GM19239 (cell line): ENCODE measurements around the gene DCTPP1.
"Not testable (repeated sequence)": the region's sequence is repeated elsewhere in the genome, so short reads cannot be mapped to it uniquely, and the experiment has no call there.

ENCODE experiments used
- DNase-seq: peaks from one replicate; pipeline ENCODE4 v3.0.0; 2011; ENCODE audit warnings: low spot score; ENCODE audit not compliant: insufficient read length
- FAIRE-seq: peaks from 2 replicates; lab custom pipeline; 2011; peaks lifted over from hg19 to GRCh38; lab: Jason Lieb, UNC

The DCTPP1 gene

GRCh38 chr16:30452709-30453580 is 23.1 kb upstream of the DCTPP1 start:
- FAIRE-seq, DNase-seq: not testable (repeated sequence)

GRCh38 chr16:30449116-30449435 is 19.2 kb upstream of the DCTPP1 start:
- FAIRE-seq = no peak

GRCh38 chr16:30447512-30448226 is 17.8 kb upstream of the DCTPP1 start:
- no peak for FAIRE-seq
- DNase-seq = no peak

More at GRCh38 chr16:30449116-30449435, 19.2 kb upstream of the DCTPP1 start:
- no peak for DNase-seq

GRCh38 chr16:30446203-30446595 is 16.4 kb upstream of the DCTPP1 start:
- FAIRE-seq = no peak
- DNase-seq = no peak

GRCh38 chr16:30445408-30446202 is 15.8 kb upstream of the DCTPP1 start, which contains the start of gene SEPHS2:
Gene SEPHS2, minus strand, starts transcription at chr16:30445874. Its CDS starts 147 bp downstream, at chr16:30445727.
- DNase-seq (no peak), FAIRE-seq (peak; percentile 98)

GRCh38 chr16:30445149-30445407 is 15.2 kb upstream of the DCTPP1 start:
- DNase-seq (no peak), FAIRE-seq (no peak)

- no peak for DNase-seq
Measured at GRCh38 chr16:30444231-30445148, 14.7 kb upstream of the DCTPP1 start.

GRCh38 chr16:30443631-30444030 is 13.8 kb upstream of the DCTPP1 start:
- no peak for DNase-seq
- no peak for FAIRE-seq

More at GRCh38 chr16:30444231-30445148, 14.7 kb upstream of the DCTPP1 start:
- no peak for FAIRE-seq

- FAIRE-seq (no peak), DNase-seq (no peak)
Measured at GRCh38 chr16:30439720-30440348, 10.0 kb upstream of the DCTPP1 start.

- no peak for DNase-seq
- FAIRE-seq = no peak
Measured at GRCh38 chr16:30438835-30439234, 9.0 kb upstream of the DCTPP1 start.

GRCh38 chr16:30437511-30438046 is 7.7 kb upstream of the DCTPP1 start:
- FAIRE-seq = no peak
- no peak for DNase-seq

- FAIRE-seq = no peak
- DNase-seq = no peak
Measured at GRCh38 chr16:30434852-30435251, 5.0 kb upstream of the DCTPP1 start.

GRCh38 chr16:30430428-30430970 is 669 bp upstream of the DCTPP1 start:
- FAIRE-seq (no peak), DNase-seq (no peak)

GRCh38 chr16:30429418-30429677 is 482 bp downstream of the DCTPP1 start:
- no peak for FAIRE-seq
- no peak for DNase-seq

- FAIRE-seq = no peak
Measured at GRCh38 chr16:30428055-30428454, 1.8 kb downstream of the DCTPP1 start.

GRCh38 chr16:30421010-30421409 is 8.8 kb downstream of the DCTPP1 start:
- DNase-seq = no peak
- FAIRE-seq = no peak

More at GRCh38 chr16:30428055-30428454, 1.8 kb downstream of the DCTPP1 start:
- no peak for DNase-seq

GRCh38 chr16:30418350-30419181 is 11.3 kb downstream of the DCTPP1 start:
- no peak for FAIRE-seq
- no peak for DNase-seq
